BLaER1 (cell line): ENCODE results near the gene VPS26B.

ENCODE experiments used
- H3K27ac ChIP-seq: shearing (Covaris generic); formaldehyde crosslinking; 2 replicates; pipeline ENCODE4 v1.8.1; 2022
- H3K27me3 ChIP-seq: shearing (Covaris generic); formaldehyde crosslinking; 2 replicates; pipeline ENCODE4 v1.8.1; 2022
- H3K36me3 ChIP-seq: shearing (Covaris generic); formaldehyde crosslinking; 2 replicates; pipeline ENCODE4 v1.8.1; 2022
- H3K4me1 ChIP-seq: shearing (Covaris generic); formaldehyde crosslinking; 2 replicates; pipeline ENCODE4 v1.8.1; 2022
- H3K4me2 ChIP-seq: shearing (Covaris generic); formaldehyde crosslinking; 2 replicates; pipeline ENCODE4 v1.8.1; 2022
- H3K4me3 ChIP-seq: shearing (Covaris generic); formaldehyde crosslinking; 2 replicates; pipeline ENCODE4 v1.8.1; 2022
- H3K9ac ChIP-seq: shearing (Covaris generic); formaldehyde crosslinking; 2 replicates; pipeline ENCODE4 v1.8.1; 2022
- H3K9me3 ChIP-seq: shearing (Covaris generic); formaldehyde crosslinking; 2 replicates; pipeline ENCODE4 v1.8.1; 2022
- H4K20me1 ChIP-seq: shearing (Covaris generic); formaldehyde crosslinking; 2 replicates; pipeline ENCODE4 v1.8.1; 2022
- Cebpa-rat ChIP-seq: shearing (Covaris generic); IDR thresholded peaks from 2 replicates; pipeline ENCODE4 v1.8.1; 2022

The VPS26B gene

GRCh38 chr11:134206185-134206584, 18.3 kb upstream of the VPS26B start:
- H3K4me1 ChIP-seq, result no peaks in the 10 kb centered on the region
- TF ChIP-seq Cebpa-rat, result no peak
- no peaks in the 10 kb centered on the region for H3K27me3 ChIP-seq
- H3K27ac ChIP-seq, result no peak overlapping the region
- H3K9ac ChIP-seq, result no peak overlapping the region
- H3K4me3 ChIP-seq, result no peak overlapping the region
- peaks cover 1% of the 10 kb centered on the region; the same call in 1 of the 2 replicates for H4K20me1 ChIP-seq
- peaks cover 92% of the 10 kb centered on the region for H3K36me3 ChIP-seq
- no peak overlapping the region for H3K4me2 ChIP-seq
- no peaks in the 10 kb centered on the region for H3K9me3 ChIP-seq

- Histone ChIP-seq H3K27me3 (no peaks in the 10 kb centered on the region), H3K27ac (no peak overlapping the region), H3K9ac (no peak overlapping the region), H3K4me2 (no peak overlapping the region), H3K4me3 (no peak overlapping the region), H4K20me1 (peaks cover 14% of the 10 kb centered on the region; the same call in 1 of the 2 replicates), H3K36me3 (peaks cover 87% of the 10 kb centered on the region), H3K4me1 (peaks cover 9% of the 10 kb centered on the region), H3K9me3 (no peaks in the 10 kb centered on the region)
- no peak for TF ChIP-seq Cebpa-rat
These were observed 16.8 kb upstream of the VPS26B start for GRCh38 chr11:134207538-134208239.

- no peaks in the 10 kb centered on the region for H3K27me3 ChIP-seq
- H4K20me1 ChIP-seq, result peaks cover 86% of the 10 kb centered on the region
- no peak overlapping the region for H3K9ac ChIP-seq
- H3K27ac ChIP-seq, result no peak overlapping the region
- no peak overlapping the region for H3K4me2 ChIP-seq
- TF ChIP-seq Cebpa-rat, result no peak
- H3K9me3 ChIP-seq, result no peaks in the 10 kb centered on the region
- H3K4me1 ChIP-seq, result peaks cover 9% of the 10 kb centered on the region
- no peak overlapping the region for H3K4me3 ChIP-seq
- H3K36me3 ChIP-seq, result peaks cover 80% of the 10 kb centered on the region
These were observed 8.6 kb upstream of the VPS26B start for GRCh38 chr11:134215836-134216235.

- Histone ChIP-seq H3K36me3 (peaks cover 72% of the 10 kb centered on the region), H3K4me2 (no peak overlapping the region), H3K27ac (no peak overlapping the region), H3K9me3 (no peaks in the 10 kb centered on the region), H3K4me3 (no peak overlapping the region), H3K27me3 (no peaks in the 10 kb centered on the region), H3K4me1 (peaks cover 11% of the 10 kb centered on the region), H3K9ac (no peak overlapping the region), H4K20me1 (peaks cover 88% of the 10 kb centered on the region)
- no peak for TF ChIP-seq Cebpa-rat
These were observed 7.7 kb upstream of the VPS26B start for GRCh38 chr11:134216816-134217215.

- Histone ChIP-seq H3K9ac (peak overlapping the region; percentile 83), H3K4me1 (peaks cover 52% of the 10 kb centered on the region), H3K9me3 (no peaks in the 10 kb centered on the region), H3K27me3 (peaks cover 29% of the 10 kb centered on the region), H4K20me1 (peaks cover 82% of the 10 kb centered on the region), H3K27ac (peak overlapping the region; percentile 31; the same call in 1 of the 2 replicates), H3K4me3 (peak overlapping the region; percentile 91), H3K36me3 (peaks cover 26% of the 10 kb centered on the region), H3K4me2 (peak overlapping the region; percentile 99)
- TF ChIP-seq Cebpa-rat, result no peak
These were observed 1.4 kb upstream of the VPS26B start for GRCh38 chr11:134223121-134223520.

- Histone ChIP-seq H3K36me3 (peaks cover 7% of the 10 kb centered on the region), H3K4me3 (peak overlapping the region; percentile 91), H3K27me3 (peaks cover 29% of the 10 kb centered on the region), H3K9me3 (no peaks in the 10 kb centered on the region), H3K9ac (peak overlapping the region; percentile 83), H3K4me2 (peak overlapping the region; percentile 97), H3K4me1 (peaks cover 71% of the 10 kb centered on the region), H4K20me1 (peaks cover 84% of the 10 kb centered on the region), H3K27ac (peak overlapping the region; percentile 73)
- no peak for TF ChIP-seq Cebpa-rat
These were observed 516 bp downstream of the VPS26B start for GRCh38 chr11:134224710-134225664.

- no peak for TF ChIP-seq Cebpa-rat
- Histone ChIP-seq H3K4me3 (peak overlapping the region; percentile 91), H3K4me2 (peak overlapping the region; percentile 97), H3K9ac (peak overlapping the region; percentile 12; the same call in 1 of the 2 replicates), H3K4me1 (peaks cover 81% of the 10 kb centered on the region), H4K20me1 (peaks cover 84% of the 10 kb centered on the region), H3K27me3 (peaks cover 29% of the 10 kb centered on the region), H3K36me3 (no peaks in the 10 kb centered on the region), H3K9me3 (no peaks in the 10 kb centered on the region), H3K27ac (no peak overlapping the region)
These were observed 2.4 kb downstream of the VPS26B start for GRCh38 chr11:134226806-134227325.

GRCh38 chr11:134228625-134229024, 4.2 kb downstream of the VPS26B start:
- H3K4me1 ChIP-seq, result peaks cover 84% of the 10 kb centered on the region
- H3K36me3 ChIP-seq, result no peaks in the 10 kb centered on the region
- H3K4me2 ChIP-seq, result peak overlapping the region; percentile 97
- H3K27ac ChIP-seq, result no peak overlapping the region
- H3K4me3 ChIP-seq, result no peak overlapping the region; the same call in 1 of the 2 replicates
- H3K9ac ChIP-seq, result no peak overlapping the region
- peaks cover 29% of the 10 kb centered on the region for H3K27me3 ChIP-seq
- H3K9me3 ChIP-seq, result no peaks in the 10 kb centered on the region
- no peak for TF ChIP-seq Cebpa-rat
- H4K20me1 ChIP-seq, result peaks cover 88% of the 10 kb centered on the region

- TF ChIP-seq Cebpa-rat, result no peak
- H3K4me2 ChIP-seq, result peak overlapping the region; percentile 97
- peak overlapping the region; percentile 26; the same call in 1 of the 2 replicates for H3K4me3 ChIP-seq
- H3K9me3 ChIP-seq, result no peaks in the 10 kb centered on the region
- H3K4me1 ChIP-seq, result peaks cover 90% of the 10 kb centered on the region
- H3K27me3 ChIP-seq, result peaks cover 29% of the 10 kb centered on the region
- 0 out of 2 replicates have a peak, but pooled peaks cover 1% of the 10 kb centered on the region for H3K36me3 ChIP-seq
- no peak overlapping the region for H3K27ac ChIP-seq
- H3K9ac ChIP-seq, result no peak overlapping the region
- H4K20me1 ChIP-seq, result peaks cover 94% of the 10 kb centered on the region
These were observed 4.8 kb downstream of the VPS26B start for GRCh38 chr11:134229126-134229790.
